Heart right ventricle (tissue), 16 donors: ENCODE results near the gene CDK5RAP2. TPM values are rescaled to one million over a fixed set of nuclear protein-coding genes. Genes with fewer than 3 reads are reported as not detected.

Source experiments
- ATAC-seq, 8 donors: fragments of 200-7000 bp; cut with Tn5 transposase; one replicate each; pipeline ENCODE4 v1.9.1; 2020; ENCODE audit warnings: mild to moderate bottlenecking in 8 of 8, moderate library complexity in 8 of 8, moderate number of reproducible peaks in 1 of 8
- DNase-seq, 2 donors: peaks; one replicate each; pipeline ENCODE4 v3.0.0-alpha.2; 2020
- H3K27ac ChIP-seq, 10 donors: fragments of 200-600 bp; sonication (generic) in 2 of 10; one replicate each; pipeline versions ENCODE4 v1.5.0 to v1.8.0; 2020 to 2022; ENCODE audit warnings: mild to moderate bottlenecking in 3 of 10
- H3K27me3 ChIP-seq, 7 donors: fragments of 200-600 bp; one replicate each; pipeline ENCODE4 v1.8.0; 2021 to 2022; ENCODE audit warnings: mild to moderate bottlenecking in 2 of 7
- H3K36me3 ChIP-seq, 9 donors: fragments of 200-600 bp; sonication (generic) in 1 of 9; one replicate each; pipeline versions ENCODE4 v1.5.0 to v1.8.0; 2020 to 2022; ENCODE audit warnings: mild to moderate bottlenecking in 2 of 9
- H3K4me1 ChIP-seq, 9 donors: fragments of 200-600 bp; sonication (generic) in 1 of 9; one replicate each; pipeline versions ENCODE4 v1.5.0 to v1.8.0; 2020 to 2022; ENCODE audit warnings: mild to moderate bottlenecking in 4 of 9
- H3K4me3 ChIP-seq, 10 donors: fragments of 200-600 bp; sonication (generic) in 2 of 10; one replicate each; pipeline versions ENCODE4 v1.5.0 to v1.8.0; 2020 to 2022; ENCODE audit warnings: mild to moderate bottlenecking in 7 of 10, moderate library complexity in 2 of 10
- H3K9me3 ChIP-seq, 11 donors: fragments of 200-600 bp in 10 of 11; sonication (generic) in 2 of 11; one replicate each; pipeline versions ENCODE4 v1.5.0 to v1.8.0; 2013 to 2022; ENCODE audit warnings: mild to moderate bottlenecking in 2 of 11, control low read depth in 1 of 11, moderate library complexity in 1 of 11
- WGBS, 2 donors: extraction: QIAGEN DNeasy Blood & Tissue Kit; methylation state at CpG; one replicate each; pipeline ENCODE4 v1.1.7; 2013; ENCODE audit warnings: inconsistent platforms in 1 of 2; 5-methylcytosine and 5-hydroxymethylcytosine counted together
- intact Hi-C, 10 donors: fragments of 100-400 bp; cut with DNase I; formaldehyde crosslinking; loops; one replicate each; pipeline versions ENCODE4 v1.11.1 to v1.14.2; 2022
- polyA plus RNA-seq, 2 donors: library from polyadenylated mRNA; stranded (reverse); fragments of 200-250 nt; gene quantifications; one replicate each; pipeline ENCODE4 v1.2.3, GENCODE V29; 2013
- total RNA-seq, 10 donors: library from RNA; stranded (reverse); fragmentation: NEBNext Ultra II Directional in 3 of 10; extraction: Animal tissue kit (Norgen Biotek cat#: 25700) in 3 of 10; gene quantifications; one replicate each; pipeline versions ENCODE4 v1.2.1 to v1.2.4, GENCODE V29; 2021 to 2023
- TF ChIP-seq, protein P1 (sequence below), 9 donors: fragments of 200-600 bp; sonication (generic) in 2 of 9; IDR thresholded peaks; one replicate each; pipeline versions ENCODE4 v1.5.0 to v1.8.0; 2021 to 2022; ENCODE audit warnings: antibody characterized with exemption in 9 of 9, mild to moderate bottlenecking in 5 of 9, moderate library complexity in 1 of 9
- donor health status: Arrhythmogenic right ventricular cardiomyopathy.
- donor health status: ischemic (EF 13 %, LVEDD 7.1; RV severe dilation, severe dysfunction).
- donor health status: healthy with polysubstance abuse.
- donor health status: DM: no; HTN: yes; CAD: no.
- donor health status: DM: no; HTN: no; CAD: no.
- donor health status: ischemic (EF 25% LVEDD 6.9; RV normal size, moderate dysfunction).
- donor health status: ischemic (EF 25% LVEDD 5.7; RV mildly dilated, moderate dysfunction).
- donor health status: healthy.
- donor health status: DM: yes; HTN: yes; CAD: no.
- donor health status: Ischemic cardiomyopathy.
- donor health status: ischemic (EF 35%, LVEDD 5.7; RV mildly dilated, moderate dysfunction).
- donor health status: nonischemic (EF 11% LVEDD 7.7; RV severe dilation, severe dysfunction).
- donor health status: DM: yes; HTN: yes; CAD: no.
- donor health status: PGD.
- donor health status: ischemic (EF 29% LVEDD 5.4; RV normal size, mild dysfunction).
- donor health status: nonischemic (EF 23%, LVEDD 6.1; RV moderate dilation, normal function).

The CDK5RAP2 gene
- total and polyA plus RNA-seq, 12 donors: 21.6 to 80.1 (median 53.4) TPM

DNA sequence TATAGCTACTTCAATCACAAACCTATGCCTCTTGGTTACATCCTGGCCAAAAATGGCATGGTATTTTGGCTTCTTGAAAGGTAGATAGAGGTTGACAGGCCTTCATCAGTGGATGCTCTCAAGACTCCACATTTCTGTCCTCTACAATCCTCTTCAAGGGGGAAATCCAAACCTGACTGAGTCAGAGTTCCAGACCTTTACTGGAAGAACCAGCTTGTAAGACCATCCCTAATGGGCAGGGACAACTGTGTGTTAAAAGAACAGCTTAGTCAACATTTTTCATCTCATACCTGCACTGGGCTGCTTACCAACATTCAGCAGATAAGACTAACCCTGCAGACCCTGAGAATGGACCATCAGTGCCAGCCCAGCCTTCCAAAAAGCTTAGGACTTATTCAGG is 155.7 kb downstream of the CDK5RAP2 start:
- Histone ChIP-seq H3K9me3 (no peaks in the 10 kb centered on the region), H3K36me3 (peaks cover 0 to 62% (median 3%) of the 10 kb centered on the region in 9 donors), H3K4me1 (no peaks in the 10 kb centered on the region), H3K4me3 (no peak overlapping the region), H3K27me3 (no peaks in the 10 kb centered on the region), H3K27ac (no peak overlapping the region)
- ATAC-seq (no peak), DNase-seq (no peak)
- TF ChIP-seq, protein P1, sequence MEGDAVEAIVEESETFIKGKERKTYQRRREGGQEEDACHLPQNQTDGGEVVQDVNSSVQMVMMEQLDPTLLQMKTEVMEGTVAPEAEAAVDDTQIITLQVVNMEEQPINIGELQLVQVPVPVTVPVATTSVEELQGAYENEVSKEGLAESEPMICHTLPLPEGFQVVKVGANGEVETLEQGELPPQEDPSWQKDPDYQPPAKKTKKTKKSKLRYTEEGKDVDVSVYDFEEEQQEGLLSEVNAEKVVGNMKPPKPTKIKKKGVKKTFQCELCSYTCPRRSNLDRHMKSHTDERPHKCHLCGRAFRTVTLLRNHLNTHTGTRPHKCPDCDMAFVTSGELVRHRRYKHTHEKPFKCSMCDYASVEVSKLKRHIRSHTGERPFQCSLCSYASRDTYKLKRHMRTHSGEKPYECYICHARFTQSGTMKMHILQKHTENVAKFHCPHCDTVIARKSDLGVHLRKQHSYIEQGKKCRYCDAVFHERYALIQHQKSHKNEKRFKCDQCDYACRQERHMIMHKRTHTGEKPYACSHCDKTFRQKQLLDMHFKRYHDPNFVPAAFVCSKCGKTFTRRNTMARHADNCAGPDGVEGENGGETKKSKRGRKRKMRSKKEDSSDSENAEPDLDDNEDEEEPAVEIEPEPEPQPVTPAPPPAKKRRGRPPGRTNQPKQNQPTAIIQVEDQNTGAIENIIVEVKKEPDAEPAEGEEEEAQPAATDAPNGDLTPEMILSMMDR (IDR thresholded peaks at IDR 0.05): no peak
- intact Hi-C loops: no loop called here

DNA sequence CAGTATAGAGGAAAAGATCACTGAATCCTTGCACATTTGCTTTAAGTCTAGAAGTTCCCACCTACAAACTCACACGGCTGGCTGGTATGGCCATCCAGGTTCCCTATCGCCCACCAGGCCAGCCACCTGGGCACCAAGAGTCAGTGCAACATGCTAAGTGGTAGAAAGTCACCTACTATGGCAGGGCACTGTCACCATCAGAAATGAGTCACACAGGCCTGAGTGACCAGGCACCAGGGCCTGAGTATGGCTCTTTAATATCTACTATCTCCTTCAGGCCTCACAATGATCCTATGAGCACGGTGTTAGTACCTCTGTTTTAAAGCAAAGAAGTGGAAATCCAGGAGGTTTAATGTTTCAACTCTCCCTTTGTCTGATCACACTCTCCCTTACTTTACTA is 156.2 kb downstream of the CDK5RAP2 start:
- H3K4me3 ChIP-seq: no peak overlapping the region
- peaks cover 0 to 67% (median 3%) of the 10 kb centered on the region in 9 donors for H3K36me3 ChIP-seq
- DNase-seq (no peak), ATAC-seq (no peak)
- H3K27ac ChIP-seq: no peak overlapping the region
- H3K27me3 ChIP-seq: no peaks in the 10 kb centered on the region
- TF ChIP-seq, protein P1 (IDR thresholded peaks at IDR 0.05): no peak
- intact Hi-C loops: no loop called here
- 96 to 97% methylated on average over 3 of the region's 3 CpGs for WGBS, 2 donors
- H3K9me3 ChIP-seq: no peaks in the 10 kb centered on the region
- no peaks in the 10 kb centered on the region for H3K4me1 ChIP-seq

DNA sequence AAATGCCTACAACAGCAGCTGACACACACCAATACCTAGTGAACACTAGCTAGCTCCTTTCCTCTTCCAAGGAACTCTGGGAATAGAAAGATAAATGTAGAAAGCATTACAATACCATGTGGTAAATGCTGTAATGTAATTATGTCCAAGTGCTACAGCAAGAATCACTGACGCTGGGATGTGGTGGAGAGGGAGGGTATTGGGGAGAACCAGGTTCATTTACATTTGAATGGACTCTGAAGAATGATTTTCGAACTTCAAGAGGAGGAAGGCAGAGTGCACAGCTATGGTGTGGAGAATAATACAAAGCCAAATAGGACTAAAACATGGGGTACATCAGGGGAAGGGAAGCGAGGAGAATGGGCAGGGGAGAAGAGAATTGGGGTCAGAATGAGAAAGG is 158.0 kb downstream of the CDK5RAP2 start:
- TF ChIP-seq, protein P1 (IDR thresholded peaks at IDR 0.05): no peak
- intact Hi-C loops: no loop called here
- WGBS, 2 donors: 86 to 91% methylated on average over 3 of the region's 3 CpGs
- Histone ChIP-seq H3K36me3 (peaks cover 0 to 84% (median 3%) of the 10 kb centered on the region in 9 donors), H3K27me3 (no peaks in the 10 kb centered on the region), H3K9me3 (no peaks in the 10 kb centered on the region), H3K27ac (no peak overlapping the region), H3K4me1 (no peaks in the 10 kb centered on the region), H3K4me3 (no peak overlapping the region)
- ATAC-seq: no peak
- no peak for DNase-seq

DNA sequence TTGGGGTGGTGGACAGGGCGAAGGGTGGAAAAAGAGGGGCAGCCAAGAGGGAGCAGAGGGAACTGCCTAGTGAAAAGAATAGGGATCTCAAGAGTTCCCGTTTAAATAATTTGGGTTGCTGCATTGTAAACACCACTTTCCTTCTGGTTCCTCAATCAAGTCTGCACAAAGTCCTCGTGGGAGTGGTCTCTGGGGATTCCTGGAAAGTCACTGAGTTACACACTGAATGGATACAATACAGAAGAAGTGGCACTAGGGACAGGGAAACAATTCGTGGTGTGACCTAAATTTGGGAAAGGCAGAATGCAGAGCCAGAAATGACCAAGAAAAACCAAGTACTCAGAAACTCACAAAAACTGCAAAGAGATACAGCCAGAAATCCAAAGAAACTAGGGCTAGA is 161.7 kb downstream of the CDK5RAP2 start:
- TF ChIP-seq, protein P1 (IDR thresholded peaks at IDR 0.05): no peak
- Histone ChIP-seq H3K9me3 (no peaks in the 10 kb centered on the region), H3K4me3 (no peak overlapping the region), H3K4me1 (no peaks in the 10 kb centered on the region), H3K27me3 (no peaks in the 10 kb centered on the region), H3K27ac (no peak overlapping the region), H3K36me3 (peaks cover 0 to 79% (median 15%) of the 10 kb centered on the region in 9 donors)
- DNase-seq (no peak), ATAC-seq (no peak)
- 61 to 62% methylated on average over 4 of the region's 4 CpGs for WGBS, 2 donors
- intact Hi-C loops: no loop called here
